HG03060 (cell line): ENCODE data around the gene SMIM36.
"Not testable (repeated sequence)": the region's sequence is repeated elsewhere in the genome, so short reads cannot be mapped to it uniquely, and the experiment has no call there.

Experiments
- ATAC-seq: cut with Tn5 transposase; IDR thresholded peaks from one replicate; pipeline ENCODE4 v1.9.1; 2021; ENCODE audit warnings: low read depth, moderate number of reproducible peaks; ENCODE audit not compliant: unreplicated experiment

SMIM36 gene

GRCh38 chr17:55458287-55458900, 52.9 kb downstream of the SMIM36 start:
- ATAC-seq: no peak

GRCh38 chr17:55456307-55457240, 54.7 kb downstream of the SMIM36 start:
- ATAC-seq: no peak

- ATAC-seq: no peak
Measured at GRCh38 chr17:55454906-55455474, 56.3 kb downstream of the SMIM36 start.

GRCh38 chr17:55453839-55454557, 57.3 kb downstream of the SMIM36 start:
- ATAC-seq: no peak

GRCh38 chr17:55452139-55452790, 59.0 kb downstream of the SMIM36 start:
- ATAC-seq: no peak

- ATAC-seq: no peak
Measured at GRCh38 chr17:55451758-55452138, 59.5 kb downstream of the SMIM36 start.

- ATAC-seq: no peak
Measured at GRCh38 chr17:55451203-55451641, 60.0 kb downstream of the SMIM36 start.

GRCh38 chr17:55450232-55450825, 60.9 kb downstream of the SMIM36 start:
- no peak for ATAC-seq

- ATAC-seq: no peak
Measured at GRCh38 chr17:55448681-55449080, 62.6 kb downstream of the SMIM36 start.

GRCh38 chr17:55446581-55447205, 64.6 kb downstream of the SMIM36 start:
- ATAC-seq: no peak

GRCh38 chr17:55446004-55446403, 65.2 kb downstream of the SMIM36 start:
- not testable (repeated sequence) for ATAC-seq

- ATAC-seq: peak; percentile 43
Measured at GRCh38 chr17:55444471-55445441, 66.5 kb downstream of the SMIM36 start.

- no peak for ATAC-seq
Measured at GRCh38 chr17:55443904-55444303, 67.3 kb downstream of the SMIM36 start.

GRCh38 chr17:55442953-55443683, 68.1 kb downstream of the SMIM36 start:
- ATAC-seq: no peak

GRCh38 chr17:55442462-55442861, 68.8 kb downstream of the SMIM36 start:
- ATAC-seq: no peak

GRCh38 chr17:55441544-55441943, 69.7 kb downstream of the SMIM36 start:
- no peak for ATAC-seq

- ATAC-seq: no peak
Measured at GRCh38 chr17:55440391-55440790, 70.9 kb downstream of the SMIM36 start.

GRCh38 chr17:55437159-55437605, 74.1 kb downstream of the SMIM36 start:
- peak; percentile 64 for ATAC-seq
